Stimulated activated CD4-positive, alpha-beta T cell treated with anti-CD3 and anti-CD28 coated beads, Interleukin-4, amount 100 ng/mL, for 1 hour (primary cell): ENCODE results near the gene EZH2.

Source experiments
- DNase-seq: peaks from one replicate; pipeline ENCODE4 v3.0.0-alpha.2; 2020

The EZH2 gene

DNA sequence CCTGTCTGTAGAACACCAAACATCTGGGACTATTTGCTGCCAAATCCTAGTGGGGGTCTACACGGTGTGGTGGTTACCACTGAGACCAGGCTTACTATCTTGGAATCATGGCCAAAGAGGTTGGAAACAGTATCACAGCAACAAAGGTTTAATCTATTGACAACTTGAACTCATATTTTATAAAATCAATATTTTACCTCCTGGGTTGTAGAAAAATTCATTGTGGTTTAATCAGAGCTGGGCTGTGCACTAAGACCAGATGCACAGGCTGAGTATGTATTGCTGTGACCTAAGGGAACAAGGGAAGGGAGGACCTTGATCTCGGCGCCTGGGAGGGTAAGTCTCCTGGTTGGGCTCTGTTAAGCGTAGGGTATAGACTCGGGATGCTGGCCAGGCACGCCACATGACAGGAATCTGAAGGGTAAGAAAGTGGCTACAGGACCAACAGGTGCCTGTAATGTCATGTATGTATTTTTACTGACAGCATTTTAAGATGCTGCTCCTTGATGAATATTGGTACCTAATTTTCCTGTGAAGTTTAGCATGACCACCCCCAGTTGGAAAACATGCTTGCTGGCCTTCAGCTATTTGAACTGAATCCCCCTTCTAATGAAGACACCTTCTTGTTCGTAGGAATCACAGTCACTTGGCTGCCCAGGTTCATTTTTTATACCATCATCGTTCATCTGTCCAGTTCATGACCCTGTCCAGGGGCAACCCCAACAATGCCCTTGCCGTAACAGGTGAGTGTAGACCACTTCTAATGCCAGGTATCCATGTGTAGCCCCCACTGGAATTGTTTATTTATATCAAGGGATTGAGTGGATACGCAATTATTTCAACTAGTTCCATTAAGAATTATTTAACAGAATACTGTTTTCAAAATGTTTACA lies 79.5 kb downstream of the EZH2 start:
- no peak for DNase-seq

DNA sequence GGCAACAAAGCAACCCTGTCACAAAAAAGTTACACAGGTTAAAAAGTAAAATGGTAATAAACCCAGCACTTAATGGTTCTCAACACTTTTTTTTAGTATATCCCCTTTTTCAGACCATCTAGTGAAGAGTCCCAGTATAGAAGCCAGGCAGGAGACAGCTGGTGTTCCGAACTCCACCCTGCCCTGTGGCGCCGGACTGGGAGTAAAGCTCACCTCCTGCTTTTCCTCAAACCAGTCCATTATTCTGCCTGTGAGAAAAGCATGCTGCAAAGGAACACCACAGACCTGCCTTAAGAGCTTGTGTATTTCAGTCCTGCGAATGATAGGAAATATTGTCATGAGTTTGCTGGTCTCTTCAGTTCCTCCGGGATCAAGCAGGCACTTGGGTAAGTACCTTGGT lies 81.0 kb downstream of the EZH2 start:
- no peak for DNase-seq

DNA sequence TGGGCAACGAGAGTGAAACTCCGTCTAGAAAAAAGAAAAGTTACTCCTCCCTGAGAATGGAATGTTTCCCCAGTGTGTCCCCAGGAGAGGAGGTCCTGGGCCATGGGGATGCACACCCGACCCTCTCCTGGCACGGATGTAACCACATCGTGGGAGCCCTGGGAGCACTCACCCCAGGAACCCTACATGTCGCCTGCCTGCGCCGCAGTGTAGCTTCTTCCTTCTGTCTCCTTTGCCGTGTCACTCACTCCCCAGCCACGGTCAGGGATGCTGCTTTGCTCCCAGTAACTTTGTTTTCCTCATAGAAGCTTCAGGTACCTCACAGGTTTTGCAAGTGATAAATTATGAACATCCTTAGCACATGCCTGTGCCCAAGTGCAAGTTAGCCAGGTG lies 82.0 kb downstream of the EZH2 start:
- DNase-seq, result no peak

DNA sequence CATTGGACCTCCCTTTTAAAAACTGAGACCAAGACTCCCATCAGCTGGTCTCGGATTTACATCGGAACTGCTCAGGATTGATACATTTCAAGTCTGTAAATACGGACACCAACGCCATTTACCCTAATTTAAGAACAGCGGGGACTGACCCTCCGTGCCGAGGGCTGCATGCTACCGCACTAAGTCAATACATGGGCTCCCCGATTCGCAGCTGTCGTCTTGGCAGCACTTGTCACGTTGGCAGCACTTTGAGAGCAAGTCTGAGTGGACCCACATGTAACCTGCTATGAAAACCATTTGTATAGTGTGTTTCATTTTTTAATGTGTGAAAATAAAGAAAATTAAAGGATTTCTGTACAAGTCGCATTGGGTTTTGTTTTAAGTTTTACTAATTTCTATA lies 83.4 kb downstream of the EZH2 start:
- no peak for DNase-seq

DNA sequence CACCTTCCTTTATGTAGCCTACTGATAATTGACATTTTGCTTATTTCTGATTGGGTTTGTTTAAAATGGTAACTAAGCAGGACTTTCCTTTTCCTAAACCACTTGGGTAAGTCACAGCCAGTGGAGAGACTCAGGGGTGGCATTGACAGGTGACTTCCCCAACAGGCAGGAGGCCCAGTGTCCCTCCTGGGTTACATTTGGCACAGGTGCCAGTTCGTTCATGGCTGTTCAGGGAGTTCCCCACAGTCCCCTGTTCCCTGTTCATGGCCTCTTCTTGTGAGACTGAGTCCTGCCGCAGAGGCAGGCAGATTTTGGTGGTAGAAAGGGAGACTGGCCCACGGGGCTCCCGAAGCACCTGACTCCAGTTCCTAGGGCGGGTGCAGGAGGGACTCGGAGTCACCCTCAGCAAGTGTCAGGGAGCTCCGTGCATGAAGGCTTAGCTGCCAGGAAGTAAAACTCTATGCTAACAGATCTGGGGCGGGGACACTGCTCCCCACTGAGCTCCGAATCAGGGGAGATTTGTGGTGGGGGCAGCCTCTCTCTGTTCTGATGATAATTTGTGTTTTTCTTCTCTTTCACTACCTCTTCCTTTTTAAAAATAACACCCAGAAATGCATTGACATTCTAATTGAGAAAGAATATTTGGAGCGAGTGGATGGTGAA lies 84.1 kb downstream of the EZH2 start:
- DNase-seq, result no peak

DNA sequence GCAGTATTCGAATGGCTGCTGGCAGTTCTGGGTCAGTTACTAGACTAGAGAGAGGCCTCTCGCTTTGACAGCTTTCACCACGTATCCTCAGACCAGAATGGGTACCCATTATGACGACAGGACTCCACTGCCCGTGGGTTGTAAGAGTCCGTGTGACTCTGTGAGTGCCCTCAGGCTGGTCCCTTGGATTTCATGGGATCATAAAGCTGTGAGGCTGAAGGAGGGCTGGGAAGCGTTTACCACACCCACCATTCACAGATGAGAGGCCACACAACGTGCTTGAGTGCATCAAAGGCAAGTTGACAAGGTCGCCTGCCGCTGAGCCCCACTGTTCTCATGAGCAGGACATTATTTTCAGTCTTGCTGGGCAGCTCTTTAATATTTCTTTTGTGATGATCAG lies 87.2 kb downstream of the EZH2 start:
- no peak for DNase-seq

DNA sequence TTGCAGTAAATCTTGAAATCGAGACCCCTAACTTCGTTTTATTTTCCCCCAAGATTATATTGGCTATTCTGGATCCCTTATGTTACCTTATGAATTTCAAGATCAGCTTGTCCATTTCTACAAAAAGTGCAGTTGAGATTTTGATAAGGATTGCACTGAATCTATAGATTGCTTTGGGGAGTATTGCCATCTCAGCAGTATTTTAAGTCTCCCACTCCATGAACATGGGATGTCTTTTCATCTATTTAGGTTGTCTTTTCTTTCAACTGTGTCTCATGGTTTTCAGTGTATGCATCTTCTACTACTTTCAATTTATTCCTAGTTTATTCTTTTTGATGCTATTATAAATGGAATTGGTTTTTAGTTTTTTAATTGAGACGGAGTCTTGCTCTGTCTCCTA lies 89.6 kb downstream of the EZH2 start:
- no peak for DNase-seq

DNA sequence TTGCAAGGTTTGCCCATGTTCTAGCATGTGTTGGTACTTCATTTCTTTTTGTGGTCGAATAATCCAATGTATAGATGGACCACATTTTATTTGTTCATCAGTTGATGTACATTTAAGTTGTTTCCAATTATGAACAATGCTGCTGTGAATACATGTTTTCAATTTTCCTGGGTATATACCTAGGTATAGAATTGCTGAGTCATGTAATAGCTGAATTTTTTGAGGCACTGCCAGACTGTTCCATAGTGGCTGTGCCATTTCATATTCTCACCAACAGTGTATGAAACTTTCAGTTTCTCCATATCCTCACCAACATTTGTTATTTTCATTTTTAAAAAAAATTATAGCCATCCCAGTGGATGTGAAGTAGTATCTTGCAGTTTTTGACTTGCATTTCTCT lies 90.5 kb downstream of the EZH2 start:
- no peak for DNase-seq

DNA sequence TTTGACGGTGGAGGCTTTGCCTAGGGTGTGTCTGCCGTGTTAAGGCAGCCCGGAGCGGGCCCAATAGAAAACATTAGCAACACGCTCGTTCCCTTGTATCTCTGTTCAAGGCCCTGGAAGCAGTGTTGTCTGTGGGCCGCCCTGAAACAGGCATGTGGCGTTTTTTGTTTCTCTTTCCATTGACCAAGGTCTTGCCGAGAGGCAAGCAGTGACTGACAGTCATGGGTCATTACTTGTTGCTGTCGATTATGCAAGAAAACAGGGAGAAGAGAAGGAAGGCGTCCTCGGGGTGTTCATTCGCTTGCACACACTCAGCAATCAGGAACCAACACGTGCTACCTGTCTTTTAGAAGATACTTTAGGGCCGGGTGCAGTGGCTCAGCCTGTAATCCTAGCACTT lies 92.5 kb downstream of the EZH2 start:
- no peak for DNase-seq

DNA sequence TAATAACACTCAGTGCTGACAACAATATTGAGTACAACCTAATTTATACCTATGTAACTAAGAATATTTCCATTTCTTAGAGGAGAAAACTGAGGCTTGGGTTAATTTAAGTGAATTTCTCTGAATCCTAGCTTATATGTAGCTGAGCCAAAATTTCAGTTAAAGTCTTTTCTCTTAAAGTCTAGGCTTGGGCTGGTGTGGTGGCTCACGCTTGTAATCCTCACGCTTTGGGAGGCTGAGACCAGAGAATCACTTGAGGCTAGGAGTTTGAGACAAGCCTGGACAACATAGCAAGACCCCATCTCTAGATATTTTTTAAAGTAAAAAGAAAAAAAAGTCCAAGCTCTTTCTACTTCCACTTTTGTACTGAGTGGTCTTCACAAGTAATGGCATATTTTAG lies 93.2 kb downstream of the EZH2 start:
- DNase-seq, result no peak

DNA sequence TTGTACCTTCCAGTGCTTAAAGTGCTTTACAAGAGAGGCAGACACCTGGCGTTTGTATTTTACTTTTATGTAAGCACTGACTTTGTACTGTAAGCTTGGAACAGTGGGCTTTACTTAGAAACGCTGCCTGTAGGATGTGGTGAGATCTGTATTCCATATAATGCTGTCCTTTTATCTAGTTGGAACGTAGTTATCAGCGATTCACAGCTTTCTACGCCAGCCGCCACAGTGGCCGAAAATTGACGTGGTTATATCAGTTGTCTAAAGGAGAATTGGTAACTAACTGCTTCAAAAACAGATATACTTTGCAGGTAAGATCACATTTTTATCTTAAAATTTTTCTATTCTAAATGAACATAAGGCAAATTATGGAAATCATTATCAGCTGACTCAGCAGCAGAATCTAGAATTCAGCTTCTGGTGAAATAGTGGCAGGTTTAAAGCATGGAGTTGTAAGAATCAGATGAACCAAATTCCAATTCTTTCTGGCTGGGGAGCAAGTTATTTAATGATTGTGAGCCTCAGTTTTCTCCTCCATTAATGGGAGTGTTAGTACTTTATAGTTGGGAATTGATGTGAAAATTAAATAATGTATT lies 93.9 kb downstream of the EZH2 start:
- no peak for DNase-seq

DNA sequence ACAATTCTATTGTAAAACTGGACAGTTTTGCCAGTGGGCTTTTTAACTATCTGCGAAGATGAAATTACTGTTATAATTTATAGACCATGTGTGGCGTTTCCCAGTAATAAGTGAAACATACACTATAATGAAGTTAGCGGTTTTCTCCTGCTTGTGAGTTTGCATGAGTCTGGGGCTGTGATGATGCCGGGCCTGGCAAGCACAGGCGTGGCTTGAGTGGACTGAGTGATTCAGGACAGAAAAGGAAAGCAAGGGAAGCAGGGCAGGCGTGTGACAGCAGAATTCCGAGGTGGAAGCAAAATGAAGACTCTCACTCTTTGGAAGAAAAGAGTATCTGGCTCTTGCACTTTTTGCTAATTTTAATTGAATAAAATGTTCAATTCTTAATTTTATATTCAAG lies 94.9 kb downstream of the EZH2 start:
- no peak for DNase-seq

DNA sequence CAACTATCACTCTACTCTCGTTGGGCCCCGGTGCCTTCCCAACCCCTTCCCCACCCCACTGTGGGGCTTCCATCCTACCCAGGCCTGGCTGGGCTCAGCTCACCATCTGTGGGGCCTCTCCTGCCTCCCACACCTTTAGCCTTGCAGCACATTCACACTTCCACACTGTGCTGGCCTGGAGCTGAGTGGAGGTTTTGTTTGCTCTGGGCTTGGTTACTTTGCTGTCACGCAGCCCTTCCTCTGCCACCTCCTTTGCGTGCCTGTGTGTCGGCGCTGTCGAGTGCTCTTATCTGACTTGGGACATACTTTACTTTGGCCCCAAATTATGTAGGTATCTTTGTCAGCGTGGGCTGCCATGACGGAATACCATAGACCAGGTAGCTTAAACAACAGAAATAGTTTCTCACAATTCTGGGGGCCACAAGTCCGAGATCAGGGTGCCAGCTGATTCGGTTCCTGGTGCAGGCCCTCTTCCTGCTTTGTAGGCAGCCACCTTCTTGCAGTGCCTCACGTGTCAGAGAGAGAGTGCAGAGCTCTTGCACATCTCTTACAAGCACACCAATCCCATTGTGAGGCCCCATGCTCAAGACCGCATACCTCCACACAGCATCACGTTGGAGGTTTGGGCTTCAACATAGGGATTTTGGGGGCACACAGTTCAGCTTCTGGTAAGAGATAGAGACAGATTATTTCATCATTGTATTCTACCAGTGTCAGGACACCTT lies 96.4 kb downstream of the EZH2 start:
- DNase-seq, result no peak

DNA sequence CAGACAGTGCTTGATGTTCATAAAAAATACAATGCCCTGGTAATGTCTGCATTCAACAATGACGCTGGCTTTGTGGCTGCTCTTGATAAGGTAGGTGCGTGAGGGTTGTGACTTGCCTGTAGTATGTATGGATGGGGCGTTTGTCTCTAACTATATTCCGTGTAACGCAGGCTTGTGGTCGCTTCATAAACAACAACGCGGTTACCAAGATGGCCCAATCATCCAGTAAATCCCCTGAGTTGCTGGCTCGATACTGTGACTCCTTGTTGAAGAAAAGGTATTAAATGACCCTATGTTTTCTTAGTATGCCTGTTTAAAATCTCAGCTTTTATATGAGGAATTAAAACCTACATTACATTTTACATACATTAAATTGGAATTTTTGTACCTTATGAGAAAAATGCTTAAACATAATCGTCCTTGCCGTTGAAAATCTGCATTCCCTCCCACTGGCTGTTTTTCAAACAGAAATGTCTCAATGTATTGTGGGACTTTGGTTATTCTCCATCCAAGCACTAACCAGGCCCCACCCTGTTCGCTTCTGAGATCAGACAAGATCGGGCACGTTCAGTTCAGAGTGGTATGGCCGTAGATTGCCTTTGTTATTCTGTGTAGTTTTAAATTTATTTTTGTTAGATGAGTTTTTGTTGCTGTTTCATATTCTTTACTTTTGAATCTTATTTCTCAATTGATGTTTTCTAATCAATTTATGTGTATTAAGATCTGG lies 100.1 kb downstream of the EZH2 start:
- DNase-seq, result no peak

DNA sequence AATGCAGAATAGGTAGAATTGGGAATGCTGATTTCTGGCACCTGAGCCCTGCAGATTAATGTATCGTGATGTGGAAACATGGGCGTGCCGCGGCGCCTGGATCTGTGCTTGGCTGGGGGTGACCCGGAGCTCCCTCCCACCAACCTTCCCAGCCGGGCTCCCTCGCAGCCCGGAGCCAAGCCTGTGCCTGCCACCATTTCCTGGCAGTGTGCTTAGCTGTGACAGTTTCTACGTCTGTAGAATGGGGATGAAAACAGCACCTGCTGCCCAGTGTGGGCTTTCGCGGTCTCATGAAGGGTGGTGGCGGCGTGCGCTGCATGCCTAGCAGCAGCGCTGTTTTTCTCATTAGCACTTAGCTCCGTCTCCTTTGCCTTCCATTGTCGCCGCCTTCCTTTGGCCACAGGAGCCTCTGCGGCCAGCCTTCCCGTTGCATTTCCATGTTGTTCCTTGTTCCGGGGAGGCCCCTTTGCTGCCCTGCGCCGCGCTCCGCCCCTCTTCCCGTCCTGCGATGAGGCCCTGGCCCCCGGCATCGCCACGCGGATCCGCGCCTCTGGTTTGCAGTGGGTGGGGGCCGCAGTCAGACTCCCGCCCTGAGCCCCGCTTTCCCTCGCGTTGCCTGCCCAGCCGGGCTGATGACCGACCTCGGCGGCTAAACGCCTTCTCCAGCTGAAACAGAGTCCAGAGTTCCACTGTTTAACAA lies 101.2 kb downstream of the EZH2 start:
- DNase-seq, result no peak

DNA sequence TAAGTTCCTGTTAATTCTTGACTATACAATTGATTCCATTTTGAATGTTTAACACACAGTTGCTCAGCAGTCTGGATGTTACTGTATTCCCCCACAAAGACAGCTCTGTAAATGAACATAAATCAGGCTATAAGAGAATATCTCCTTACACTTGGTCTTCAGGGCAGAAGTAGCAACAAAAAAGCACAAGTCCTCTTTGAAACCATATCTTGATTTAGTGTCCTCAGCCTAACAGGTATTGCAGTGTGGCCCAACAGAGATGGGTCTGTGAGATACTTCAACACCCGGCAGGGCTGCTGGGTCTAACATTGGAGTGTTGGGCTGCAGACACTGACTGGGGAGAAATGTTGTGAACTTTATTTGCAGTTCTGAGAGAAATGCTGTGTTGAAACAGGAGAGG lies 109.6 kb downstream of the EZH2 start:
- no peak for DNase-seq

DNA sequence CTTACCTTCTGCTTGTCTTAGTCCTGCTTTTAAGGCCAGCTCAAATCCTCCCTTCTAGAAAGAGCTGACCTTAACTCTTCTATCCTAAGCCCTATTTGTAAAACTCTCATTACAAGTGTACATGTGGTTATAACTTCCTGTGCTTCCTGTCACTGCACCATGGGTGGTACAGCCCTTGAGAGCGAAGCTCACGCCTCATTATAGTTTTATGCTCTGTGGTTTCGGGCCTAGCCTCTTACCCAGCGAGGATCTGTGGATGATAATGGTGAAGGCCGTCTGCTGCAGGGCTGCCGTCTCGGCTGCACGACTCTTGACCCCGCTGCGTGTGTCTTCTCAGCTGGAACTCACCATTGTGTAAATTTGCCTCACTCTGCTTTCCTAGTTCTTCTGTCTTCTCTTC lies 110.8 kb downstream of the EZH2 start:
- no peak for DNase-seq

DNA sequence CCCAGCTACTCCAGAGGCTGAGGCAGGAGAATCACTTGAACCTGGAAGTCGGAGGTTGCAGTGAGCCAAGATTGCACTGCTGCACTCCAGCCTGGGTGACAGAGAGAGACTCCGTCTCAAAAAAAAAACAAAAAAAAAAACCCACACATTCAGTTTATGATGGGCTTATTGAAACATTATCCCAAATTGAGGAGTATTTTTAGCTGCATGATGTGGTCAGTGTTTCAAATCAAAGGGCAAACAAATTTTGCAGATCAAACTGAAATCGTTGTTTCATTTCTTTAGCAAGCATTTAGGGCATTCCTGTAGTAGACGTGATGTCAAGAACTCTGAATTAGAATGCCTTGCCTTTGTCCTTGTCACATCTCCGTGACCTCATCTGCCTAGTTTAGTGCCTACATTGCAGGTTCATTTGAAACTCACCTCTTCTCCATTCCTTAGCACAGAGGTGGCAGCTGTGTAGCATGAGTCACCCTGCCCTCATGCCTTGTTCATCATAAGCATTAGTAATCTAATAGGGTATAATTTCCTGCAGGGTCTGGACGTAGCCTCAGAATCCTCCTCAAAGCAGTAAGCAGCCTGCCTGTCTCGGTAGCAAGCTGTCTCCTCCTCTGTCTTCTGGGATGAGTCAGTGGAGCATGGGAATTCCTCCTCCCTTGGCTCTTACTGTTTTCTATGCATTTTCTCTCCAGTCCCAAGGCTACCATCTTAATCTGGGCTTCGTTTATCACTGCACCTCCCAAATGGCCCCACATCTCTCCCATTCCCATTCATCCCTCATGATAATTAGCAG lies 111.6 kb downstream of the EZH2 start:
- peak; percentile 38 for DNase-seq

DNA sequence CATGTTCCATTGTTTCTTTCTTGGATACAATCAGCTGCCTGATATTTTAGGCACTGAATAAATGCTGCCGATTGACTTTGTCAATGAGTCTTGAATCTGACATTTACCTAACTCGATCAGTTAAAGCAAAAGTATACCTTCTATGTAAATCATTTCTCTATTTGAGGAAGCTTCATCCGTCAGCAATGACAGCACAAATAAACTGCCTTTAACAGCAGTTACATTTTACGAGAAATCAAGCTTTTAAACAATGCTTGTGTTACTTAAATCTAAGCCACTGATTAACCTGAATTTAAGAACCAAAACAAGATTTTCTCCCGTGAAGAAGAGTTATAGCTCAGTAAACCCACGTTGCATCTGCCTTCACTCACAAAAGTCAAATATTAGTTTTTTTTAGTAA lies 114.1 kb downstream of the EZH2 start:
- DNase-seq, result no peak

DNA sequence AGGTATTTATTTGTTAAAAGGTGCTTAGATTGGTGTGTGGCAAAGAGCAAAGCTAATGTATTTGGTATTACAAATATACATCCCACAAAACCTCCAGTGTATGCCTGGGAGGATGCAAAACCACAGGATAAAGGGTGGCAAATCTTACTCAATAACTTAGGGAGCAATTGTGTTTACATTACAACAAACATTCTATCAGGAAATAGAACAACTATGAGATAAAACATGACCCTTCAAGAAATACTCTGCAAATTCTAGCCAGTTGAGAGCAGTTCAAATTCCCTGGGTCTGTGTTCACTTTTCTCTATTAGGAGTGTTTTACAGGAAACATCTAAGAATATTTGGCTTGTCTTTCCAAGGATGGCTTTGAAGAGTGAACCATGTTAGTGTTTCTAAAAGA lies 120.5 kb downstream of the EZH2 start:
- no peak for DNase-seq
